ENCODE measurements around the gene BEND4.
"Not testable (repeated sequence)": the region's sequence is repeated elsewhere in the genome, so short reads cannot be mapped to it uniquely, and the experiment has no call there.

BEND4 gene

DNA sequence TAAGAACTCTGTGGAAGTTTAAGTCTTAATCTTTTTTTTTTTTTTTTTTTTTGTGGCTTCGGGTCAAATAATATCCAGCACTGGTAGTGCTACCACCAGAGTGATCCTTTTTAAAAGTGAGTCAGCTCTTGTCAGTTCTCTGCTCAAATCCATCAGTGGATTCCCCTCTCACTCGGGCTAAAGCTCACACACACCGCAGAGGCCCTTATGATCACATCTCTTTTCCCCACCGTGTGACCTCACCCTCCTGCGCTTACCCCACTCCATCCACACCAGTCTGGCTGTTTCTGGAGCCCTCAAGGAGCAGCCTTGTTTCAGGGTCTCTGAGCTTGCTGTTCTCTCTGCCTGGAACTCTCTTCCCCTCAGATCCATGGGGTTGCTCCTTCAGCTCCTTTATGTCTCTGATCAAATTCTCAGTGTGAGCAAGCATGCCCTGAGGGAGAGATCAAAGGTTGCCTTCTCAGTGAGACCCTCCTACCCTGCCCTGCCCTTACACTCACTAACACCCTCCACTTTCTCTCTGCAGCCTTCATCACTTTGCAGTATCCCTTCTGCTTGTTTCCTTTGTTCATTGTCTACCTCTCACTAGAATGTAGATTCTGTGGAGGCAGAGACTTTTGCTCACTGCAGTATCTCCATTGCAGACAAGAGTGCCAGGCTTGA is 19.8 kb upstream of the BEND4 start:
- Histone ChIP-seq H3K27ac (replicated peaks) (no peak overlapping the region), H3K4me3 (replicated peaks; ENCODE audit: insufficient read depth, low read length) (no peak overlapping the region), H3K27me3 (ENCODE audit: insufficient read depth, poor library complexity, severe bottlenecking) (peaks cover 3% of the 10 kb centered on the region)
- no peak for TF ChIP-seq POLR2AphosphoS5 (IDR thresholded peaks at IDR 0.05; ENCODE audit: low read depth)
- no peak for TF ChIP-seq SPI1 (IDR thresholded peaks at IDR 0.05; ENCODE audit: borderline replicate concordance, low read depth)
- TF ChIP-seq, protein P1, sequence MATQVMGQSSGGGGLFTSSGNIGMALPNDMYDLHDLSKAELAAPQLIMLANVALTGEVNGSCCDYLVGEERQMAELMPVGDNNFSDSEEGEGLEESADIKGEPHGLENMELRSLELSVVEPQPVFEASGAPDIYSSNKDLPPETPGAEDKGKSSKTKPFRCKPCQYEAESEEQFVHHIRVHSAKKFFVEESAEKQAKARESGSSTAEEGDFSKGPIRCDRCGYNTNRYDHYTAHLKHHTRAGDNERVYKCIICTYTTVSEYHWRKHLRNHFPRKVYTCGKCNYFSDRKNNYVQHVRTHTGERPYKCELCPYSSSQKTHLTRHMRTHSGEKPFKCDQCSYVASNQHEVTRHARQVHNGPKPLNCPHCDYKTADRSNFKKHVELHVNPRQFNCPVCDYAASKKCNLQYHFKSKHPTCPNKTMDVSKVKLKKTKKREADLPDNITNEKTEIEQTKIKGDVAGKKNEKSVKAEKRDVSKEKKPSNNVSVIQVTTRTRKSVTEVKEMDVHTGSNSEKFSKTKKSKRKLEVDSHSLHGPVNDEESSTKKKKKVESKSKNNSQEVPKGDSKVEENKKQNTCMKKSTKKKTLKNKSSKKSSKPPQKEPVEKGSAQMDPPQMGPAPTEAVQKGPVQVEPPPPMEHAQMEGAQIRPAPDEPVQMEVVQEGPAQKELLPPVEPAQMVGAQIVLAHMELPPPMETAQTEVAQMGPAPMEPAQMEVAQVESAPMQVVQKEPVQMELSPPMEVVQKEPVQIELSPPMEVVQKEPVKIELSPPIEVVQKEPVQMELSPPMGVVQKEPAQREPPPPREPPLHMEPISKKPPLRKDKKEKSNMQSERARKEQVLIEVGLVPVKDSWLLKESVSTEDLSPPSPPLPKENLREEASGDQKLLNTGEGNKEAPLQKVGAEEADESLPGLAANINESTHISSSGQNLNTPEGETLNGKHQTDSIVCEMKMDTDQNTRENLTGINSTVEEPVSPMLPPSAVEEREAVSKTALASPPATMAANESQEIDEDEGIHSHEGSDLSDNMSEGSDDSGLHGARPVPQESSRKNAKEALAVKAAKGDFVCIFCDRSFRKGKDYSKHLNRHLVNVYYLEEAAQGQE (IDR thresholded peaks at IDR 0.05; ENCODE audit: insufficient replicate concordance, low read depth) = no peak
- TF ChIP-seq, protein P2, sequence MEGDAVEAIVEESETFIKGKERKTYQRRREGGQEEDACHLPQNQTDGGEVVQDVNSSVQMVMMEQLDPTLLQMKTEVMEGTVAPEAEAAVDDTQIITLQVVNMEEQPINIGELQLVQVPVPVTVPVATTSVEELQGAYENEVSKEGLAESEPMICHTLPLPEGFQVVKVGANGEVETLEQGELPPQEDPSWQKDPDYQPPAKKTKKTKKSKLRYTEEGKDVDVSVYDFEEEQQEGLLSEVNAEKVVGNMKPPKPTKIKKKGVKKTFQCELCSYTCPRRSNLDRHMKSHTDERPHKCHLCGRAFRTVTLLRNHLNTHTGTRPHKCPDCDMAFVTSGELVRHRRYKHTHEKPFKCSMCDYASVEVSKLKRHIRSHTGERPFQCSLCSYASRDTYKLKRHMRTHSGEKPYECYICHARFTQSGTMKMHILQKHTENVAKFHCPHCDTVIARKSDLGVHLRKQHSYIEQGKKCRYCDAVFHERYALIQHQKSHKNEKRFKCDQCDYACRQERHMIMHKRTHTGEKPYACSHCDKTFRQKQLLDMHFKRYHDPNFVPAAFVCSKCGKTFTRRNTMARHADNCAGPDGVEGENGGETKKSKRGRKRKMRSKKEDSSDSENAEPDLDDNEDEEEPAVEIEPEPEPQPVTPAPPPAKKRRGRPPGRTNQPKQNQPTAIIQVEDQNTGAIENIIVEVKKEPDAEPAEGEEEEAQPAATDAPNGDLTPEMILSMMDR (IDR thresholded peaks at IDR 0.05; ENCODE audit: insufficient read depth, low read length) = no peak
- TF ChIP-seq GABPA (IDR thresholded peaks at IDR 0.05; ENCODE audit: low read depth) = no peak
- no peak for DNase-seq (ENCODE audit: low read depth in 1 of 2, low spot score in 1 of 2)

DNA sequence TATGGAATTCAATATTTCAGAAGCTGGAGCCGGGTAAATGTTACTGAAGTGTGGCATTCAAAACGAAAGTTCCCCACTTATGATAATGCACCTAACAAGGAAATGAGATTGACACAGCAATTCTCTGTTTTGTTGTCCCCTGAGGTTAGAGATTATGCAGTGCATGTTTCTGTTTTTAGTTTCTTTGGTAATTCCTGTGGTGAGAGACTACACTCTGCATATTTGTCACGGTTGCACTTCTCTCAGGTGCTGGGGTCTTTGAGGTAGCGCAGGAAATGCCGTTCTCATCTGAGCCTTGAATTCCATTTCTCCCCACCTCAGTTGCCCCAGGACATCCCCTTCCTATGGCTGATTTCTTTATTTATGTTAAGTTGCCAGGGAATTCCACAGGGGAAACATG is 15.3 kb upstream of the BEND4 start:
- H3K4me3 ChIP-seq (replicated peaks; ENCODE audit: insufficient read depth, low read length) = no peak overlapping the region
- TF ChIP-seq SPI1 (IDR thresholded peaks at IDR 0.05; ENCODE audit: borderline replicate concordance, low read depth) = no peak
- TF ChIP-seq, protein P2 (IDR thresholded peaks at IDR 0.05; ENCODE audit: insufficient read depth, low read length) = no peak
- TF ChIP-seq, protein P1 (IDR thresholded peaks at IDR 0.05; ENCODE audit: insufficient replicate concordance, low read depth) = no peak
- TF ChIP-seq POLR2AphosphoS5 (IDR thresholded peaks at IDR 0.05; ENCODE audit: low read depth) = no peak
- TF ChIP-seq GABPA (IDR thresholded peaks at IDR 0.05; ENCODE audit: low read depth) = no peak
- peaks cover 3% of the 10 kb centered on the region for H3K27me3 ChIP-seq (ENCODE audit: insufficient read depth, poor library complexity, severe bottlenecking)
- no peak for DNase-seq (ENCODE audit: low read depth in 1 of 2, low spot score in 1 of 2)
- H3K27ac ChIP-seq (replicated peaks) = no peak overlapping the region

DNA sequence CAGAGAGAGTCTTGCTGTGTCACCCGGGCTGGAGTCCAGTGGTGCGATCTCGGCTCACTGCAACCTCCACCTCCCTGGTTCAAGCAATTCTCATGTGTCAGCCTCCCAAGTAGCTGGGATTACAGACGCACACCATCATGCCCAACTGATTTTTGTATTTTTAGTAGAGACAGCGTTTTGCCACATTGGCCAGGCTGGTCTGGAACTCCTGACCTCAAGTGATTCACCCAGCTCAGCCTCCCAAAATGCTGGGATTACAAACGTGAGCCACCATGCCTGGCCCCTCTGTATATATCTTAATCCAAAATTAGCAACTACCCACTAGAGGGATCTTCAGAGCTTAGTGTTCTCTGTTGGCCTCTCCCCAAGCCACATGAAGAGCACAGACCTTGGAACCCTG is 13.7 kb upstream of the BEND4 start:
- H3K27ac ChIP-seq (replicated peaks); H3K27me3 ChIP-seq (ENCODE audit: insufficient read depth, poor library complexity, severe bottlenecking); H3K4me3 ChIP-seq (replicated peaks; ENCODE audit: insufficient read depth, low read length); DNase-seq (ENCODE audit: low read depth in 1 of 2, low spot score in 1 of 2): not testable (repeated sequence)

DNA sequence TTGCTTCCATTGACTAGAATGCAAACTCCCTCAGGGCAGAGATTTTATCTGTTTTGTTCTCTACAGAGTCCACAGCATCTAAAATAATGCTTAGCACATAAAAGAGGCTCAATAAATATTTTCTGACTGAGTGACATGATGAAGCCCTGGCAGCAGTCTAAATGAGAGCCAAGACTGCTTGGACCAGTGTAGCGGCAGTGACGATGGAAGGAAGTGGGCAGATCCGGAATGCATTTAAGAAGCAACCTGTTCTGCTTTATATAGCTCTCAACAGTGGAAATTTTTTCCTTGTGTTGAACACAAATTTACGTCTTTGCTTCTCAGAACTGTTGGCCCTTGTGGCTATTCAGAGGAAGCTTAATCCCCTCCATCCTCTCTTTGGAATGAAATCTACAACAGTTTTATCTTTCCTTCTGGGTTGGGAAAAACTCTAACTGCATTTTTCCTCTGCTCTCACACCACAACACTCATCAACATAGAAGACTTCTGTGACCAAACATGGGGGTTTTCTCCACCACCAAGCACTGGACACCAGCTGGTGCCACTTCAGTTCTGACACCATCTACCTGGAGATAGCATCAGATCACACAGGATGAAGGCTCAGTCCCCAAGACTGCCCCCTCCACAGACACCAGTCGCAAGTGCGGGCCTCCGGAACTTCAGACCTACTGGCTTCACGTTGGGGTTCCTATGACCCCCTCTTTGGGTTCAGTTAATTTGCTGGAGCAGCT is 7.0 kb upstream of the BEND4 start:
- TF ChIP-seq GABPA (IDR thresholded peaks at IDR 0.05; ENCODE audit: low read depth) (no peak), SPI1 (IDR thresholded peaks at IDR 0.05; ENCODE audit: borderline replicate concordance, low read depth) (no peak), POLR2AphosphoS5 (IDR thresholded peaks at IDR 0.05; ENCODE audit: low read depth) (no peak)
- TF ChIP-seq, protein P1 (IDR thresholded peaks at IDR 0.05; ENCODE audit: insufficient replicate concordance, low read depth) = no peak
- TF ChIP-seq, protein P2 (IDR thresholded peaks at IDR 0.05; ENCODE audit: insufficient read depth, low read length) = no peak
- no peaks in the 10 kb centered on the region for H3K27me3 ChIP-seq (ENCODE audit: insufficient read depth, poor library complexity, severe bottlenecking)
- DNase-seq (ENCODE audit: low read depth in 1 of 2, low spot score in 1 of 2) = no peak
- H3K27ac ChIP-seq (replicated peaks) = no peak overlapping the region
- no peak overlapping the region for H3K4me3 ChIP-seq (replicated peaks; ENCODE audit: insufficient read depth, low read length)
